IMR-90 (cell line): Measurements from ENCODE around the gene RNU1-3. TPM values are rescaled to one million over a fixed set of nuclear protein-coding genes. Genes with fewer than 3 reads are reported as not detected.
"Not testable (repeated sequence)": the region's sequence is repeated elsewhere in the genome, so short reads cannot be mapped to it uniquely, and the experiment has no call there.

Experiments used
- ATAC-seq: fragments of 200-7000 bp; cut with Tn5 transposase; 2 replicates; pipeline ENCODE4 v1.9.1; 2020; ENCODE audit warnings: low read depth, mild to moderate bottlenecking, moderate library complexity
- BruUV-seq: library from RNA; stranded (reverse); fragments of 400-500 nt; replicated peaks from 2 replicates; lab custom pipeline; 2021; lab: Mats Ljungman, UMichigan
- CTCF ChIA-PET: fragments of 300-600 bp; formaldehyde crosslinking; extraction: SDS; loops from one replicate; lab custom pipeline; 2021; ENCODE audit warnings: antibody characterized with exemption; lab: Yijun Ruan, JAX
- POLR2A ChIA-PET: fragments of 300-600 bp; sonication (Branson Sonifier 250); formaldehyde crosslinking; loops from one replicate; lab custom pipeline; 2022; ENCODE audit warnings: antibody characterized with exemption; ENCODE audit not compliant: unreplicated experiment; lab: Charles Lee
- DNase-seq: peaks from one replicate; pipeline ENCODE4 v3.0.0; 2013
- H2AFZ ChIP-seq: replicated peaks from 2 replicates; pipeline ENCODE3; 2013; ENCODE audit warnings: low read length, mild to moderate bottlenecking; ENCODE audit not compliant: poor library complexity
- H2AK5ac ChIP-seq: 2 replicates; pipeline ENCODE4 v1.6.1; 2013; ENCODE audit warnings: low read depth, low read length, inconsistent platforms
- H2AK9ac ChIP-seq: replicated peaks from 2 replicates; pipeline ENCODE3; 2013; ENCODE audit warnings: mild to moderate bottlenecking, low read depth, low read length, moderate library complexity; ENCODE audit not compliant: poor library complexity
- H2BK120ac ChIP-seq: 2 replicates; pipeline ENCODE4 v1.6.1; 2013; ENCODE audit warnings: low read depth, low read length, inconsistent platforms
- H2BK15ac ChIP-seq: 3 replicates; pipeline ENCODE4 v1.6.1; 2013; ENCODE audit warnings: low read depth, low read length, inconsistent platforms
- H2BK20ac ChIP-seq: 2 replicates; pipeline ENCODE4 v1.6.1; 2013; ENCODE audit warnings: low read depth, mild to moderate bottlenecking, inconsistent platforms, low read length, moderate library complexity
- H2BK5ac ChIP-seq: 2 replicates; pipeline ENCODE4 v1.6.1; 2013; ENCODE audit warnings: mild to moderate bottlenecking, low read depth, low read length, inconsistent platforms; ENCODE audit not compliant: poor library complexity, severe bottlenecking
- H3K14ac ChIP-seq: replicated peaks from 2 replicates; pipeline ENCODE4 v1.6.1; 2013; ENCODE audit warnings: low read depth, low read length, inconsistent platforms
- H3K18ac ChIP-seq: 2 replicates; pipeline ENCODE4 v1.6.1; 2013; ENCODE audit warnings: low read depth, low read length, control low read depth
- H3K23ac ChIP-seq: 2 replicates; pipeline ENCODE4 v1.6.1; 2013; ENCODE audit warnings: low read depth, low read length, inconsistent platforms
- H3K27ac ChIP-seq: 2 replicates; pipeline ENCODE4 v1.5.1; 2013; ENCODE audit warnings: mild to moderate bottlenecking, control low read depth, low read length; ENCODE audit not compliant: insufficient read depth
- H3K27me3 ChIP-seq: 2 replicates; pipeline ENCODE4 v1.6.1; 2013; ENCODE audit warnings: low read length; ENCODE audit not compliant: control insufficient read depth, insufficient read depth
- H3K36me3 ChIP-seq: 2 replicates; pipeline ENCODE4 v1.6.1; 2013; ENCODE audit warnings: low read length, mixed read lengths; ENCODE audit not compliant: control insufficient read depth, insufficient read depth
- H3K4ac ChIP-seq: 2 replicates; pipeline ENCODE4 v1.6.1; 2013; ENCODE audit warnings: low read depth, low read length, inconsistent platforms
- H3K4me1 ChIP-seq: 2 replicates; pipeline ENCODE4 v1.6.1; 2013; ENCODE audit warnings: low read length, mixed read lengths; ENCODE audit not compliant: control insufficient read depth, insufficient read depth
- H3K4me2 ChIP-seq: 2 replicates; pipeline ENCODE4 v1.6.1; 2013; ENCODE audit warnings: low read depth, mild to moderate bottlenecking, control low read depth, low read length, moderate library complexity
- H3K4me3 ChIP-seq: 2 replicates; pipeline ENCODE4 v1.5.1; 2013; ENCODE audit warnings: low read depth, mild to moderate bottlenecking, control low read depth, low read length, moderate library complexity; ENCODE audit not compliant: insufficient read depth
- H3K56ac ChIP-seq: 2 replicates; pipeline ENCODE4 v1.6.1; 2013; ENCODE audit warnings: low read length, inconsistent platforms; ENCODE audit not compliant: insufficient read depth; ENCODE audit errors: extremely low read depth
- H3K79me1 ChIP-seq, 2 experiments: 2 replicates each; pipeline ENCODE4 v1.6.1; 2013; ENCODE audit warnings: low read length in 2 of 2, inconsistent platforms in 1 of 2, low read depth in 1 of 2
- H3K9ac ChIP-seq: 2 replicates; pipeline ENCODE4 v1.6.1; 2013; ENCODE audit warnings: low read depth, low read length, control low read depth
- H3K9me1 ChIP-seq: 2 replicates; pipeline ENCODE4 v1.6.1; 2013; ENCODE audit warnings: low read length, inconsistent platforms; ENCODE audit not compliant: insufficient read depth
- H3K9me3 ChIP-seq: 2 replicates; pipeline ENCODE4 v1.6.1; 2013; ENCODE audit warnings: low read length; ENCODE audit not compliant: control insufficient read depth, insufficient read depth
- H4K20me1 ChIP-seq: 2 replicates; pipeline ENCODE4 v1.6.1; 2013; ENCODE audit warnings: low read length, inconsistent platforms; ENCODE audit not compliant: insufficient read depth
- H4K5ac ChIP-seq: 2 replicates; pipeline ENCODE4 v1.6.1; 2013; ENCODE audit warnings: mild to moderate bottlenecking, low read depth, low read length, control low read depth
- H4K8ac ChIP-seq, 2 experiments: 2 replicates each; pipeline ENCODE4 v1.6.1; 2013; ENCODE audit warnings: low read depth in 2 of 2, low read length in 2 of 2, control low read depth in 1 of 2, inconsistent platforms in 1 of 2
- H4K91ac ChIP-seq: 2 replicates; pipeline ENCODE4 v1.6.1; 2013; ENCODE audit warnings: low read depth, low read length, inconsistent platforms; ENCODE audit not compliant: insufficient read depth
- WGBS, 2 experiments: methylation state at CpG; one replicate each; pipeline versions ENCODE4 v1.1.5 to v1.1.7; 2013; ENCODE audit warnings: missing lambda C conversion rate in 2 of 2; ENCODE audit not compliant: insufficient read length in 1 of 2; ENCODE audit errors: extremely low coverage in 2 of 2; 5-methylcytosine and 5-hydroxymethylcytosine counted together
- dilution Hi-C: fragments of 300-500 bp; cut with HindIII; formaldehyde crosslinking; loops from one replicate; pipeline ENCODE4 v1.14.3; 2018; ENCODE audit warnings: low sequenced_read_pairs; ENCODE audit not compliant: unreplicated experiment
- in situ Hi-C: fragments of 300-500 bp; cut with MboI; formaldehyde crosslinking; loops from 3 replicates; pipeline ENCODE4 v1.14.3; 2019; ENCODE audit warnings: low sequenced_read_pairs, inconsistent platforms, mixed read lengths
- intact Hi-C: fragments of 100-400 bp; cut with micrococcal nuclease; formaldehyde crosslinking; loops from 2 replicates; pipeline ENCODE4 v1.10.0; 2022
- polyA plus RNA-seq, 3 experiments: library from polyadenylated mRNA; depleted of rRNA; stranded (reverse); fragments of >200 nt; gene quantifications; 2 replicates each; pipeline ENCODE4 v1.2.3, GENCODE V29; 2012; ENCODE audit warnings: low replicate concordance in 1 of 3
- total RNA-seq: library from RNA; depleted of rRNA; stranded (reverse); fragments of >200 nt; gene quantifications from 2 replicates; pipeline ENCODE4 v1.2.3, GENCODE V29; 2012

RNU1-3 gene
- total and polyA plus RNA-seq, 2 of the 4 experiments (the other 2 are of a cell fraction) = under 0.01 TPM; not detected in 1

- H3K4ac ChIP-seq, H2AK9ac ChIP-seq, H2AK5ac ChIP-seq, H3K4me2 ChIP-seq, H2AFZ ChIP-seq, H4K20me1 ChIP-seq, H2BK15ac ChIP-seq, intact Hi-C loops, H3K27ac ChIP-seq, H3K4me3 ChIP-seq, H2BK120ac ChIP-seq, BruUV-seq, H4K91ac ChIP-seq, in situ Hi-C loops, H4K8ac ChIP-seq, H3K23ac ChIP-seq, ATAC-seq, H4K5ac ChIP-seq, CTCF ChIA-PET, H2BK5ac ChIP-seq, H3K79me1 ChIP-seq, H3K9me1 ChIP-seq, POLR2A ChIA-PET, H3K9me3 ChIP-seq, H3K14ac ChIP-seq, H3K18ac ChIP-seq, H3K36me3 ChIP-seq, H3K4me1 ChIP-seq, H2BK20ac ChIP-seq, H3K9ac ChIP-seq, dilution Hi-C loops, H3K56ac ChIP-seq, H3K27me3 ChIP-seq, DNase-seq: not testable (repeated sequence)
- WGBS, 2 experiments = no CpG with 5 or more reads among the region's 16 CpGs
Measured at GRCh38 chr1:16694308-16694702, 27.6 kb upstream of the RNU1-3 start.

- H2BK20ac ChIP-seq, H4K5ac ChIP-seq, POLR2A ChIA-PET, H2BK5ac ChIP-seq, H3K27ac ChIP-seq, H3K18ac ChIP-seq, H3K9me1 ChIP-seq, H3K27me3 ChIP-seq, H2AK9ac ChIP-seq, H3K4me2 ChIP-seq, BruUV-seq, CTCF ChIA-PET, H3K4me1 ChIP-seq, DNase-seq, dilution Hi-C loops, H4K20me1 ChIP-seq, H2BK120ac ChIP-seq, H2AK5ac ChIP-seq, H3K23ac ChIP-seq, H3K9me3 ChIP-seq, H3K36me3 ChIP-seq, H3K9ac ChIP-seq, H4K91ac ChIP-seq, H4K8ac ChIP-seq, H2AFZ ChIP-seq, H3K14ac ChIP-seq, H3K4ac ChIP-seq, H3K56ac ChIP-seq, H3K79me1 ChIP-seq, H3K4me3 ChIP-seq, H2BK15ac ChIP-seq, in situ Hi-C loops, intact Hi-C loops: not testable (repeated sequence)
- ATAC-seq = peak; percentile 50
- no CpG with 5 or more reads among the region's 96 CpGs for WGBS, 2 experiments
Measured at GRCh38 chr1:16693449-16694307, 26.9 kb upstream of the RNU1-3 start.
